Measurements from ENCODE around the gene PDE4C.

PDE4C gene

DNA sequence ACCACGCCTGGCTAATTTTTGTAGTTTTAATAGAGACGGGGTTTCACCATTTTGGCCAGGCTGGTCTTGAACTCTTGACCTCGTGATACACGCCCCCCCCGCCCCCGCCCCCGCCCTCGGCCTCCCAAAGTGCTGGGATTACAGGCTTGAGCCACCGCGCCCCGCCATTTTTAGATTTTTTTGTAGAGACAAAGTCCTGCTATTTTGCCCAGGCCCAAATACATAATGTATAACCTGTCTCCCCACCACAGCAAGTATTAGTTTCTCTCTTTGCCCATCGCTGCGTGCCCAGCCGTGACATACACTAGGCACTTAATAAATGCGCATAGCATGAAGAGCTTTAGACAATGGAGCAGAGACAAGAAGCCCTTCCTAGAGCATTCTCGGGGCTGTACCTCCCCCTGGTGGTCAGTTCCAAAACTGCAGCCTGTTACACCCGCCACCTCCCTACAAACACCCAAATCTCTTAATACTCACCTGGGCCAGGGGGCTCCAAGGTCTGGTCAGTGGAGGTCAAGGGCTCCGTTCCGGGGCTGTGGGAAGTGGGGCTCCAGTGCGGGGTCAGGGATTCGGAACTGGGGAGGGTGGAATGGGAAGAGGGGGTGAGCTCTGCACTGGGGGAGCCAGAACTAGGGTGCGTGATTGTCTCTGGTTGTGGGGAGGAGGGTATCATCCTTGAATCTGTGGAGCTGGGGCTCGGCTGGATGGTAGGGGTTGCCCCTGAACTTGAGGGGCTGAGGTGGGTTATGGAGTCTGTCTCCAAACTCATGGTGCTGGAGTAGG, 25.5 kb upstream of the PDE4C start:
- Histone ChIP-seq H3K4me3 (ENCODE audit: low read depth, low read length) (no peak overlapping the region), H3K27ac (ENCODE audit: extremely low read depth, low read depth, low read length) (no peak overlapping the region), H3K9me3 (ENCODE audit: control insufficient read depth, insufficient read depth, low read depth, low read length) (no peaks in the 10 kb centered on the region), H3K4me1 (ENCODE audit: control insufficient read depth, insufficient read depth, low read length) (no peaks in the 10 kb centered on the region), H3K36me3 (ENCODE audit: control insufficient read depth in 2 of 2, insufficient read depth in 1 of 2, low read length in 2 of 2) (no peaks in the 10 kb centered on the region)
- ChIA-PET CTCF (interaction anchor here (0.5 to 7.5 kb wide), 41 partner anchors 9 to 381 kb away, joined by 3 to 121 read pairs (median 4); partner anchors contain the start of genes ARRDC2, IQCN, JUND and RAB3A), POLR2A (interaction anchor here (0.5 to 1.7 kb wide), 5 partner anchors 28 to 138 kb away, joined by 3 to 6 read pairs (median 4); partner anchors contain the start of gene JUND)
- TF ChIP-seq ZNF341 (tag by site-specific recombination; IDR thresholded peaks at IDR 0.05; ENCODE audit: low read depth): no peak
- TF ChIP-seq, protein P1, sequence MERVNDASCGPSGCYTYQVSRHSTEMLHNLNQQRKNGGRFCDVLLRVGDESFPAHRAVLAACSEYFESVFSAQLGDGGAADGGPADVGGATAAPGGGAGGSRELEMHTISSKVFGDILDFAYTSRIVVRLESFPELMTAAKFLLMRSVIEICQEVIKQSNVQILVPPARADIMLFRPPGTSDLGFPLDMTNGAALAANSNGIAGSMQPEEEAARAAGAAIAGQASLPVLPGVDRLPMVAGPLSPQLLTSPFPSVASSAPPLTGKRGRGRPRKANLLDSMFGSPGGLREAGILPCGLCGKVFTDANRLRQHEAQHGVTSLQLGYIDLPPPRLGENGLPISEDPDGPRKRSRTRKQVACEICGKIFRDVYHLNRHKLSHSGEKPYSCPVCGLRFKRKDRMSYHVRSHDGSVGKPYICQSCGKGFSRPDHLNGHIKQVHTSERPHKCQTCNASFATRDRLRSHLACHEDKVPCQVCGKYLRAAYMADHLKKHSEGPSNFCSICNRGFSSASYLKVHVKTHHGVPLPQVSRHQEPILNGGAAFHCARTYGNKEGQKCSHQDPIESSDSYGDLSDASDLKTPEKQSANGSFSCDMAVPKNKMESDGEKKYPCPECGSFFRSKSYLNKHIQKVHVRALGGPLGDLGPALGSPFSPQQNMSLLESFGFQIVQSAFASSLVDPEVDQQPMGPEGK (tag by site-specific recombination; IDR thresholded peaks at IDR 0.05): peak; percentile 28; the same call in 1 of the 2 replicates
- TF ChIP-seq, protein P2, sequence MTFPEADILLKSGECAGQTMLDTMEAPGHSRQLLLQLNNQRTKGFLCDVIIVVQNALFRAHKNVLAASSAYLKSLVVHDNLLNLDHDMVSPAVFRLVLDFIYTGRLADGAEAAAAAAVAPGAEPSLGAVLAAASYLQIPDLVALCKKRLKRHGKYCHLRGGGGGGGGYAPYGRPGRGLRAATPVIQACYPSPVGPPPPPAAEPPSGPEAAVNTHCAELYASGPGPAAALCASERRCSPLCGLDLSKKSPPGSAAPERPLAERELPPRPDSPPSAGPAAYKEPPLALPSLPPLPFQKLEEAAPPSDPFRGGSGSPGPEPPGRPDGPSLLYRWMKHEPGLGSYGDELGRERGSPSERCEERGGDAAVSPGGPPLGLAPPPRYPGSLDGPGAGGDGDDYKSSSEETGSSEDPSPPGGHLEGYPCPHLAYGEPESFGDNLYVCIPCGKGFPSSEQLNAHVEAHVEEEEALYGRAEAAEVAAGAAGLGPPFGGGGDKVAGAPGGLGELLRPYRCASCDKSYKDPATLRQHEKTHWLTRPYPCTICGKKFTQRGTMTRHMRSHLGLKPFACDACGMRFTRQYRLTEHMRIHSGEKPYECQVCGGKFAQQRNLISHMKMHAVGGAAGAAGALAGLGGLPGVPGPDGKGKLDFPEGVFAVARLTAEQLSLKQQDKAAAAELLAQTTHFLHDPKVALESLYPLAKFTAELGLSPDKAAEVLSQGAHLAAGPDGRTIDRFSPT (tag by site-specific recombination; IDR thresholded peaks at IDR 0.05): no peak
- TF ChIP-seq ZNF133 (tag by site-specific recombination; IDR thresholded peaks at IDR 0.05): no peak
- TF ChIP-seq ZNF777 (tag by site-specific recombination; IDR thresholded peaks at IDR 0.05; ENCODE audit: borderline replicate concordance): no peak
- TF ChIP-seq, protein P3, sequence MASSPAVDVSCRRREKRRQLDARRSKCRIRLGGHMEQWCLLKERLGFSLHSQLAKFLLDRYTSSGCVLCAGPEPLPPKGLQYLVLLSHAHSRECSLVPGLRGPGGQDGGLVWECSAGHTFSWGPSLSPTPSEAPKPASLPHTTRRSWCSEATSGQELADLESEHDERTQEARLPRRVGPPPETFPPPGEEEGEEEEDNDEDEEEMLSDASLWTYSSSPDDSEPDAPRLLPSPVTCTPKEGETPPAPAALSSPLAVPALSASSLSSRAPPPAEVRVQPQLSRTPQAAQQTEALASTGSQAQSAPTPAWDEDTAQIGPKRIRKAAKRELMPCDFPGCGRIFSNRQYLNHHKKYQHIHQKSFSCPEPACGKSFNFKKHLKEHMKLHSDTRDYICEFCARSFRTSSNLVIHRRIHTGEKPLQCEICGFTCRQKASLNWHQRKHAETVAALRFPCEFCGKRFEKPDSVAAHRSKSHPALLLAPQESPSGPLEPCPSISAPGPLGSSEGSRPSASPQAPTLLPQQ (tag by site-specific recombination; IDR thresholded peaks at IDR 0.05): 0 out of 2 replicates have a peak, but pooled peaks have one; percentile 34
- TF ChIP-seq ZXDB (tag by site-specific recombination; IDR thresholded peaks at IDR 0.05): no peak
- TF ChIP-seq, protein P4, sequence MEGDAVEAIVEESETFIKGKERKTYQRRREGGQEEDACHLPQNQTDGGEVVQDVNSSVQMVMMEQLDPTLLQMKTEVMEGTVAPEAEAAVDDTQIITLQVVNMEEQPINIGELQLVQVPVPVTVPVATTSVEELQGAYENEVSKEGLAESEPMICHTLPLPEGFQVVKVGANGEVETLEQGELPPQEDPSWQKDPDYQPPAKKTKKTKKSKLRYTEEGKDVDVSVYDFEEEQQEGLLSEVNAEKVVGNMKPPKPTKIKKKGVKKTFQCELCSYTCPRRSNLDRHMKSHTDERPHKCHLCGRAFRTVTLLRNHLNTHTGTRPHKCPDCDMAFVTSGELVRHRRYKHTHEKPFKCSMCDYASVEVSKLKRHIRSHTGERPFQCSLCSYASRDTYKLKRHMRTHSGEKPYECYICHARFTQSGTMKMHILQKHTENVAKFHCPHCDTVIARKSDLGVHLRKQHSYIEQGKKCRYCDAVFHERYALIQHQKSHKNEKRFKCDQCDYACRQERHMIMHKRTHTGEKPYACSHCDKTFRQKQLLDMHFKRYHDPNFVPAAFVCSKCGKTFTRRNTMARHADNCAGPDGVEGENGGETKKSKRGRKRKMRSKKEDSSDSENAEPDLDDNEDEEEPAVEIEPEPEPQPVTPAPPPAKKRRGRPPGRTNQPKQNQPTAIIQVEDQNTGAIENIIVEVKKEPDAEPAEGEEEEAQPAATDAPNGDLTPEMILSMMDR (tag by site-specific recombination; IDR thresholded peaks at IDR 0.05): peak; percentile 80
- no peak for TF ChIP-seq ZNF302 (tag by site-specific recombination; IDR thresholded peaks at IDR 0.05; ENCODE audit: low read depth)
- TF ChIP-seq ZNF792 (tag by site-specific recombination; IDR thresholded peaks at IDR 0.05): peak; percentile 99
- TF ChIP-seq, protein P5, sequence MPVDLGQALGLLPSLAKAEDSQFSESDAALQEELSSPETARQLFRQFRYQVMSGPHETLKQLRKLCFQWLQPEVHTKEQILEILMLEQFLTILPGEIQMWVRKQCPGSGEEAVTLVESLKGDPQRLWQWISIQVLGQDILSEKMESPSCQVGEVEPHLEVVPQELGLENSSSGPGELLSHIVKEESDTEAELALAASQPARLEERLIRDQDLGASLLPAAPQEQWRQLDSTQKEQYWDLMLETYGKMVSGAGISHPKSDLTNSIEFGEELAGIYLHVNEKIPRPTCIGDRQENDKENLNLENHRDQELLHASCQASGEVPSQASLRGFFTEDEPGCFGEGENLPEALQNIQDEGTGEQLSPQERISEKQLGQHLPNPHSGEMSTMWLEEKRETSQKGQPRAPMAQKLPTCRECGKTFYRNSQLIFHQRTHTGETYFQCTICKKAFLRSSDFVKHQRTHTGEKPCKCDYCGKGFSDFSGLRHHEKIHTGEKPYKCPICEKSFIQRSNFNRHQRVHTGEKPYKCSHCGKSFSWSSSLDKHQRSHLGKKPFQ (tag by site-specific recombination; IDR thresholded peaks at IDR 0.05): no peak
- no peak for TF ChIP-seq HOXD13 (CRISPR knock-in tag; IDR thresholded peaks at IDR 0.05; ENCODE audit: borderline replicate concordance)
- TF ChIP-seq ZNF223 (tag by site-specific recombination; IDR thresholded peaks at IDR 0.05): no peak
- TF ChIP-seq ZNF292 (tag by site-specific recombination; IDR thresholded peaks at IDR 0.05; ENCODE audit: borderline replicate concordance, low read depth): no peak
- TF ChIP-seq ZNF24 (tag by site-specific recombination; IDR thresholded peaks at IDR 0.05): no peak
- TF ChIP-seq ZNF621 (tag by site-specific recombination; IDR thresholded peaks at IDR 0.05): no peak
- TF ChIP-seq ZNF248 (tag by site-specific recombination; IDR thresholded peaks at IDR 0.05): 0 out of 2 replicates have a peak, but pooled peaks have one; percentile 23
- no peak for TF ChIP-seq SCRT1 (tag by site-specific recombination; IDR thresholded peaks at IDR 0.05; ENCODE audit: borderline replicate concordance)
- TF ChIP-seq, protein P6, sequence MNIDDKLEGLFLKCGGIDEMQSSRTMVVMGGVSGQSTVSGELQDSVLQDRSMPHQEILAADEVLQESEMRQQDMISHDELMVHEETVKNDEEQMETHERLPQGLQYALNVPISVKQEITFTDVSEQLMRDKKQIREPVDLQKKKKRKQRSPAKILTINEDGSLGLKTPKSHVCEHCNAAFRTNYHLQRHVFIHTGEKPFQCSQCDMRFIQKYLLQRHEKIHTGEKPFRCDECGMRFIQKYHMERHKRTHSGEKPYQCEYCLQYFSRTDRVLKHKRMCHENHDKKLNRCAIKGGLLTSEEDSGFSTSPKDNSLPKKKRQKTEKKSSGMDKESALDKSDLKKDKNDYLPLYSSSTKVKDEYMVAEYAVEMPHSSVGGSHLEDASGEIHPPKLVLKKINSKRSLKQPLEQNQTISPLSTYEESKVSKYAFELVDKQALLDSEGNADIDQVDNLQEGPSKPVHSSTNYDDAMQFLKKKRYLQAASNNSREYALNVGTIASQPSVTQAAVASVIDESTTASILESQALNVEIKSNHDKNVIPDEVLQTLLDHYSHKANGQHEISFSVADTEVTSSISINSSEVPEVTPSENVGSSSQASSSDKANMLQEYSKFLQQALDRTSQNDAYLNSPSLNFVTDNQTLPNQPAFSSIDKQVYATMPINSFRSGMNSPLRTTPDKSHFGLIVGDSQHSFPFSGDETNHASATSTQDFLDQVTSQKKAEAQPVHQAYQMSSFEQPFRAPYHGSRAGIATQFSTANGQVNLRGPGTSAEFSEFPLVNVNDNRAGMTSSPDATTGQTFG (tag by site-specific recombination; IDR thresholded peaks at IDR 0.05; ENCODE audit: borderline replicate concordance): no peak
- no peak for TF ChIP-seq ZNF596 (tag by site-specific recombination; IDR thresholded peaks at IDR 0.05)
- TF ChIP-seq ZBTB48 (tag by site-specific recombination; IDR thresholded peaks at IDR 0.05): no peak
- TF ChIP-seq SCRT2 (tag by site-specific recombination; IDR thresholded peaks at IDR 0.05): 0 out of 2 replicates have a peak, but pooled peaks have one; percentile 42
- TF ChIP-seq KLF8 (tag by site-specific recombination; IDR thresholded peaks at IDR 0.05): peak; percentile 58; the same call in 1 of the 2 replicates
- TF ChIP-seq HOXA7 (CRISPR knock-in tag; IDR thresholded peaks at IDR 0.05; ENCODE audit: borderline replicate concordance): no peak
- TF ChIP-seq ZBTB17 (tag by site-specific recombination; IDR thresholded peaks at IDR 0.05): no peak
- TF ChIP-seq ZNF544 (tag by site-specific recombination; IDR thresholded peaks at IDR 0.05): no peak

Measured in HEK293 (cell line).